Ishikawa (cell line): ENCODE results near the gene DIAPH3.

Experiments
- CEBPB ChIP-seq: IDR thresholded peaks from 2 replicates; pipeline ENCODE4 v1.6.1; 2012
- CREB1 ChIP-seq: IDR thresholded peaks from 2 replicates; pipeline ENCODE4 v1.6.1; 2012; ENCODE audit warnings: low read depth
- EGR1 ChIP-seq: IDR thresholded peaks from 2 replicates; pipeline ENCODE4 v1.6.1; 2012
- EP300 ChIP-seq: IDR thresholded peaks from 2 replicates; pipeline ENCODE4 v1.6.1; 2012; ENCODE audit warnings: borderline replicate concordance
- FOXM1 ChIP-seq: IDR thresholded peaks from 2 replicates; pipeline ENCODE4 v1.6.1; 2012; ENCODE audit warnings: low read depth, borderline replicate concordance
- NFIC ChIP-seq: IDR thresholded peaks from 2 replicates; pipeline ENCODE4 v1.6.1; 2012
- RAD21 ChIP-seq: IDR thresholded peaks from 2 replicates; pipeline ENCODE4 v1.6.1; 2012; ENCODE audit warnings: low read depth
- TAF1 ChIP-seq: IDR thresholded peaks from 2 replicates; pipeline ENCODE4 v1.6.1; 2012; ENCODE audit warnings: low read depth, mild to moderate bottlenecking
- TCF12 ChIP-seq: IDR thresholded peaks from 2 replicates; pipeline ENCODE4 v1.6.1; 2012; ENCODE audit warnings: low read depth
- TEAD4 ChIP-seq: IDR thresholded peaks from 2 replicates; pipeline ENCODE4 v1.6.1; 2012
- YY1 ChIP-seq: IDR thresholded peaks from 2 replicates; pipeline ENCODE4 v1.6.1; 2012; ENCODE audit warnings: low read depth
- ZBTB7A ChIP-seq: IDR thresholded peaks from 2 replicates; pipeline ENCODE4 v1.6.1; 2012; ENCODE audit warnings: low read depth
- TF ChIP-seq, protein P1 (sequence below): IDR thresholded peaks from 2 replicates; pipeline ENCODE4 v1.6.1; 2012
- TF ChIP-seq, protein P2 (sequence below): IDR thresholded peaks from 2 replicates; pipeline ENCODE4 v1.6.1; 2012
- TF ChIP-seq, protein P3 (sequence below): IDR thresholded peaks from 2 replicates; pipeline ENCODE4 v1.6.1; 2012; ENCODE audit warnings: low read depth, mild to moderate bottlenecking

Gene DIAPH3

DNA sequence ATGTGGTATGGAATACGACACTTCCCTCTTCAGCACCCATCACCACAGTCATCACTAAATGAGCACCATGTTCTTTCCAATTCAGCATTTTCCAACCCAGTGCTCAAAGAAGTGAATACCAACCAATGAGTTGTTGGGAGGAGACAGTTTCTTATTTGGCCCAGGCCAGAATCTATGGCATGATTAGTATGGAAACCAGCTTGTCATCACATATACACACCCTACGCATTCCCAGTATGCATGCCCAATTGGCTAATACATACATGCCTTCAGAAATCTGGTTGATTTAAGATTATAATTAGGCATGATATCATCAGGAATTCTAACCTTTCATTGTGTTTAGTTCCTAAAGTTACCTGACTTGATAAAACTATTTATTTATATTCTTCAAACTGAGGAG is 430.0 kb downstream of the DIAPH3 start:
- no peak for TF ChIP-seq EGR1
- no peak for TF ChIP-seq TEAD4
- TF ChIP-seq, protein P1, sequence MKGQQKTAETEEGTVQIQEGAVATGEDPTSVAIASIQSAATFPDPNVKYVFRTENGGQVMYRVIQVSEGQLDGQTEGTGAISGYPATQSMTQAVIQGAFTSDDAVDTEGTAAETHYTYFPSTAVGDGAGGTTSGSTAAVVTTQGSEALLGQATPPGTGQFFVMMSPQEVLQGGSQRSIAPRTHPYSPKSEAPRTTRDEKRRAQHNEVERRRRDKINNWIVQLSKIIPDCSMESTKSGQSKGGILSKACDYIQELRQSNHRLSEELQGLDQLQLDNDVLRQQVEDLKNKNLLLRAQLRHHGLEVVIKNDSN = no peak

DNA sequence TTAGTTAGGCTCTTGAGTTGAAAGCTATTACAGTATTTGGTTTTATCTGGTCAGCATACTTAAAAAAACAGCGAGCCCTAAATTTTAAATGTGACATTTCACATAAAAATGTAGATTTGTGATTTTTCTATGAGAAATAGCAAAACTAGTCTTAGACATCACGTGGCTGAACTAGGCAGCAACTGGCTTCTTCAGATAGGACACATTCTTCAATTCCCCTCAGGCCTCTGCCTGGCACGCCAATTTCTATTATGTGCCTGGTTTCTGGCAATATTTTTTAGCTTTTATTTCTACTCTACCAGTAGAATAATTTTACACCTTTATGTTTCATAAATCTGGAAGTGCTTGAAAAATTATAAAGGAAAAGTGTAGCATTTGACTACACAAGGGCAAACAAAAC is 433.7 kb downstream of the DIAPH3 start:
- TF ChIP-seq TEAD4 (no peak), EGR1 (no peak), ZBTB7A (no peak), CEBPB (no peak), NFIC (no peak), FOXM1 (no peak), YY1 (no peak), TAF1 (no peak), RAD21 (no peak), EP300 (no peak)
- TF ChIP-seq, protein P1 = no peak
- TF ChIP-seq, protein P2, sequence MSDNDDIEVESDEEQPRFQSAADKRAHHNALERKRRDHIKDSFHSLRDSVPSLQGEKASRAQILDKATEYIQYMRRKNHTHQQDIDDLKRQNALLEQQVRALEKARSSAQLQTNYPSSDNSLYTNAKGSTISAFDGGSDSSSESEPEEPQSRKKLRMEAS = no peak

DNA sequence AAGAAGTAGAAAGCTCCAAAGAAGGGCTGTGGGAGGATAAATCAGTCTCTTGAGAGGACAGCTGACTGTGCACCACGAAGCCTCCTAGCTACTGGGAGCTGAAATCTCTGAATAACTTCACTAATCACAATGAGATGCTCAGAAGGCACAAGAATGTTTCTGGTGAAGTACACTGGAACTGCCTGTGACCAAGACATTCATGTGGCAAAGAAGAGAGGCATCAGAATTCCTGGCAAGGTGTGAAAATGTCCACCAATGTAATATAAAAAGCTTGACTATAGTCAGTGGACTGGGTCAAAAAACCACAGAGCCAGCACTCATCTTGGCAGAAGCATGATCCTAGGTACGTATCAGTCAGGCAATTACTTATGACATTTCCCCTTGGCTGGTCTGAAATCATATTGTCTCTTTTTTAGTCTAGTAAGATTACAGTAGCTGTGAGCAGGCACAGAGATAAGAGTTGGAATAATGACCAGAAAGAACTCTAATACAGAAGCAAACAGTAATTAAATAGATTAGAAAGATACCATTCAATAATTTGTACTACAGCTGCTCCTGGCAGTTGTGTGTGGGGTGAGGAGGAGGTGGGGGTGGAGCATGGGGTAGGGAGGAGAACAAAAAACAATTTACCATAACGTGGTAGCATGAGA is 434.7 kb downstream of the DIAPH3 start:
- TF ChIP-seq, protein P2 = no peak
- no peak for TF ChIP-seq YY1
- TF ChIP-seq, protein P1 = no peak
- no peak for TF ChIP-seq CEBPB
- TF ChIP-seq NFIC = no peak
- no peak for TF ChIP-seq TEAD4
- TF ChIP-seq RAD21 = no peak
- TF ChIP-seq TAF1 = no peak
- TF ChIP-seq CREB1 = no peak

DNA sequence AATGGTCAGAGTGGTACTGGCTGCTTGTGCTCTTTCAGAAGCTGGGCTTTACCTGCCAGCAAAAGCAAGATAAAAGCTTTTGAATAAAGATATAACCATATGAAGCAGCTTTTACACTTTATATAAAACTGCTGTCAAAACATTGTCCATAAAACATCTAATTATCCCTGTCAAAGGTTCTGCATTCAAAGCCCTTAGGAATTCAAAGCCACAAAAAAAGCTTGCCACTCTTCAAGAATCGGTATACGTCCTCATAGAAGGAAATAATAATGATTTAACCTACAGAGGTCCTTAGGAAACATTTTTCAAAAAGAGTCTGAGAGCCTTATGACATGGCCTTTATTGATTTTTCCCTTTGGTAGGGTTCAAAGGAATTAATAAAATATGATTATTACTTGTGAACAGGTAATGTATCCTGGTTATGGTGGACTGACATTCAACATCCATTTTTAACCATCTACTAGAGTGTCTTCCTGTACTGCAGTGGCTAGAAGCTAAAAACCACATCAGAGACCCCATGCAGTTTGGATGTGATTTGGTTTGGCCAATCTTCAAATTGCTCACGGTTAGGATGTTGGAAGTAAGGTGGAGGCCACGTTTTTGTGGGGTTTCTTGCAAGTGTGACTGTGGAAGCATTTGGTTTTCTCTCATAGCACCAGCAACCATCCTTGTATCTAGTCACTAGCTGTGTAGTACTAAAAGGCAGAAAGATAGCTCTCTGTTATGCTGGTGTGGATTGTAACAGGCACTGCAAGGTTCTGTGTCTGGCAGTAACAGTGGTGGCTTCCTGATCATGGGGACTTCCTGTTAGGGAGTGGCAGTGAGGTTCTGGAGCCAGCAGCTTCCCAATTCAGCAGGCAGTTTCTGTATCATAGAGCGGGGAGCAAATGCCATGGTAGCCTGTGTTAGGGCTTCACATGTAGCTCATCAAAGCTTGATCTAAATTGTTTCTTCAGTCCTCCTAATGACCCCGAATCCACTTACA is 441.5 kb downstream of the DIAPH3 start:
- TF ChIP-seq ZBTB7A (no peak), CEBPB (no peak), EGR1 (no peak), RAD21 (no peak), NFIC (no peak), TEAD4 (no peak), YY1 (no peak), TAF1 (no peak)
- TF ChIP-seq, protein P1 = no peak
- TF ChIP-seq, protein P3, sequence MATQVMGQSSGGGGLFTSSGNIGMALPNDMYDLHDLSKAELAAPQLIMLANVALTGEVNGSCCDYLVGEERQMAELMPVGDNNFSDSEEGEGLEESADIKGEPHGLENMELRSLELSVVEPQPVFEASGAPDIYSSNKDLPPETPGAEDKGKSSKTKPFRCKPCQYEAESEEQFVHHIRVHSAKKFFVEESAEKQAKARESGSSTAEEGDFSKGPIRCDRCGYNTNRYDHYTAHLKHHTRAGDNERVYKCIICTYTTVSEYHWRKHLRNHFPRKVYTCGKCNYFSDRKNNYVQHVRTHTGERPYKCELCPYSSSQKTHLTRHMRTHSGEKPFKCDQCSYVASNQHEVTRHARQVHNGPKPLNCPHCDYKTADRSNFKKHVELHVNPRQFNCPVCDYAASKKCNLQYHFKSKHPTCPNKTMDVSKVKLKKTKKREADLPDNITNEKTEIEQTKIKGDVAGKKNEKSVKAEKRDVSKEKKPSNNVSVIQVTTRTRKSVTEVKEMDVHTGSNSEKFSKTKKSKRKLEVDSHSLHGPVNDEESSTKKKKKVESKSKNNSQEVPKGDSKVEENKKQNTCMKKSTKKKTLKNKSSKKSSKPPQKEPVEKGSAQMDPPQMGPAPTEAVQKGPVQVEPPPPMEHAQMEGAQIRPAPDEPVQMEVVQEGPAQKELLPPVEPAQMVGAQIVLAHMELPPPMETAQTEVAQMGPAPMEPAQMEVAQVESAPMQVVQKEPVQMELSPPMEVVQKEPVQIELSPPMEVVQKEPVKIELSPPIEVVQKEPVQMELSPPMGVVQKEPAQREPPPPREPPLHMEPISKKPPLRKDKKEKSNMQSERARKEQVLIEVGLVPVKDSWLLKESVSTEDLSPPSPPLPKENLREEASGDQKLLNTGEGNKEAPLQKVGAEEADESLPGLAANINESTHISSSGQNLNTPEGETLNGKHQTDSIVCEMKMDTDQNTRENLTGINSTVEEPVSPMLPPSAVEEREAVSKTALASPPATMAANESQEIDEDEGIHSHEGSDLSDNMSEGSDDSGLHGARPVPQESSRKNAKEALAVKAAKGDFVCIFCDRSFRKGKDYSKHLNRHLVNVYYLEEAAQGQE = no peak
- TF ChIP-seq, protein P2 = no peak

DNA sequence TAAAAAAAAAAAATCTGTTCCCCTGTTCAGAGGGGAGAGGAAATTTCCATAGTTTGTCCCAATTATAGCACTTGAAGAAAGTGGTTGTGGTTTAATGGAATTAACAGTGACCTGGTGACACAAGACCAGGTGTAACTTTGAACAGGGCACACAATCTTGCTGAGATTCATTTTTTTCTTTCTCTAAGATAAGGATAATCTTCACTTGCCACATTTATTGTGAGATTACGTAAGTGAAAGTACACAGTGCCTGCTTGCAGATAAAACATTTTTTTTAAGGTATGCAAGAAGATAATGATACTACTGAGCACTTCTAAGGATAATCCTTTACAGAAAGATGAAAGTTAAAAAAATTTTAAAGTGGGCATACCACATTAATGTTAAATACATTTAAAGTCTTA is 448.1 kb downstream of the DIAPH3 start:
- TF ChIP-seq CREB1 = no peak

DNA sequence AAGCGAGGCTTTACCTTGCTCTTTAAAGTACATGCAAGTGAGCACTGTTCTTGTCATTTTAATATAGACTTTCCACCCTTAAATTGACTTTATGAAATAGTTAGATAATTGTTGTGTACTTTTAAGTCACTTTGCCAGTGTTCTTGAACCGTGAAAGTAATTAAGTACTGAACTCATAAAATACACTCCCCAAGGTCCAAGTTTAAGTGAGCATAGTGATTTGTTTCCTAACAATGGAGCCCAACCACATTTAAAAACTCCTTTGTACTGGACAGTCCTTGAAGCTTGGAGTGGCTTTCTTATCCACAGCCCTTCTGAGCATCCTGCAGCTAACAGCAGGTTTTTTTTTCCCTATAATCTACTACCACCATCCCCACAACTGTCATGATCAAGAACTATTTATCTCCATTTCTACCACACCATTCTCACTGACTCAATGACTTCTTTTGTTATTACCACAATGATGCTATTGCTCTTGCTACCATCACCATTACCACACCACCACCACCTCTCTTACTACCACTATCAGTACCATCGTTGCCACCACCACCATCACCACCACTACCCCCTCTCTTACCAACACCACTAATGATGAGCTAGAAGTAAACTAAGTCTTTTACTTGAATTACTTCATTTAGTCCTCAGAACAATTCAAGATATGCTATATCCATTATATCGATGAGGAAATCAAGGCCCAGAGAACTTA is 452.6 kb downstream of the DIAPH3 start:
- TF ChIP-seq, protein P1 = no peak
- no peak for TF ChIP-seq TAF1
- TF ChIP-seq, protein P2 = no peak
- TF ChIP-seq, protein P3 = no peak
- no peak for TF ChIP-seq NFIC
- no peak for TF ChIP-seq TCF12
- no peak for TF ChIP-seq RAD21
- TF ChIP-seq FOXM1 = no peak
- TF ChIP-seq TEAD4 = no peak
